ENCODE measurements around the gene TRPV5.

Gene TRPV5

GRCh38 chr7:142914121-142914520, 19.4 kb downstream of the TRPV5 start:
- no peak for TF ChIP-seq CTCF (IDR thresholded peaks at IDR 0.05; ENCODE audit: low read depth, low read length)

GRCh38 chr7:142913566-142913965, 20.0 kb downstream of the TRPV5 start:
- DNase-seq (ENCODE audit: low read depth in 2 of 2): no peak
- TF ChIP-seq CTCF (IDR thresholded peaks at IDR 0.05; ENCODE audit: low read depth, low read length): no peak
- no peak overlapping the region for H3K4me3 ChIP-seq (replicated peaks in 1 of 2; ENCODE audit: low read depth in 2 of 2, low read length in 2 of 2)

More at GRCh38 chr7:142914121-142914520, 19.4 kb downstream of the TRPV5 start:
- DNase-seq (ENCODE audit: low read depth in 2 of 2): no peak
- no peak overlapping the region for H3K4me3 ChIP-seq (replicated peaks in 1 of 2; ENCODE audit: low read depth in 2 of 2, low read length in 2 of 2)

GRCh38 chr7:142913051-142913450, 20.5 kb downstream of the TRPV5 start:
- no peak overlapping the region for H3K4me3 ChIP-seq (replicated peaks in 1 of 2; ENCODE audit: low read depth in 2 of 2, low read length in 2 of 2)
- TF ChIP-seq CTCF (IDR thresholded peaks at IDR 0.05; ENCODE audit: low read depth, low read length): no peak
- DNase-seq (ENCODE audit: low read depth in 2 of 2): no peak

DNA sequence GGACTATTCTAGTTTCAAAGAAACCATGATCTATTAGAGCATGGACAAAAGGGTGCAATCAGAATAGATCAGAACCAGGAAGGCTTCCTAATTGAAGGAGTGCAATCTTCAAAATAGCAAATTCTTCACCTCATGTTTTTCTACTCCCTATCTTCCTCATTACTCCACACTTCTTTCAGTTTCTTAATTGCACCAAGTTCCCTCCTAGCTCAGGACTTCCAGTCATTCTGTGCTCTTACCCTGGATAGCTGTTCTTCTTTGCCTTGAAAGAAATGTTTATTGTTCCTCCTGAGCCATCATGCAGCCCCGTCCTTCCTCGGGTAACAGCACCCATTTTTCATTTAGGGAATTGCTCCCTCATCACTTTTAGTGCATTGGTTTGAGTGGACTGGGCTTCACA, 23.1 kb downstream of the TRPV5 start:
- TF ChIP-seq CTCF (IDR thresholded peaks at IDR 0.05; ENCODE audit: low read depth, low read length): no peak
- DNase-seq (ENCODE audit: low read depth in 2 of 2): no peak
- no peak overlapping the region for H3K4me3 ChIP-seq (replicated peaks in 1 of 2; ENCODE audit: low read depth in 2 of 2, low read length in 2 of 2)

GRCh38 chr7:142910031-142910433, 23.5 kb downstream of the TRPV5 start:
- no peak for DNase-seq (ENCODE audit: low read depth in 2 of 2)
- no peak for TF ChIP-seq CTCF (IDR thresholded peaks at IDR 0.05; ENCODE audit: low read depth, low read length)
- no peak overlapping the region for H3K4me3 ChIP-seq (replicated peaks in 1 of 2; ENCODE audit: low read depth in 2 of 2, low read length in 2 of 2)

- TF ChIP-seq CTCF (IDR thresholded peaks at IDR 0.05; ENCODE audit: low read depth, low read length): peak; percentile 7
- peak in 1 of 2 donors; percentile 3 for DNase-seq (ENCODE audit: low read depth in 2 of 2)
- no peak overlapping the region for H3K4me3 ChIP-seq (replicated peaks in 1 of 2; ENCODE audit: low read depth in 2 of 2, low read length in 2 of 2)
These were observed 24.3 kb downstream of the TRPV5 start for GRCh38 chr7:142908921-142909890.

Data from cardiac fibroblast (primary cell).